ENCODE data around the gene HECTD3.
"Not testable (repeated sequence)": the region's sequence is repeated elsewhere in the genome, so short reads cannot be mapped to it uniquely, and the experiment has no call there.

HECTD3 gene

DNA sequence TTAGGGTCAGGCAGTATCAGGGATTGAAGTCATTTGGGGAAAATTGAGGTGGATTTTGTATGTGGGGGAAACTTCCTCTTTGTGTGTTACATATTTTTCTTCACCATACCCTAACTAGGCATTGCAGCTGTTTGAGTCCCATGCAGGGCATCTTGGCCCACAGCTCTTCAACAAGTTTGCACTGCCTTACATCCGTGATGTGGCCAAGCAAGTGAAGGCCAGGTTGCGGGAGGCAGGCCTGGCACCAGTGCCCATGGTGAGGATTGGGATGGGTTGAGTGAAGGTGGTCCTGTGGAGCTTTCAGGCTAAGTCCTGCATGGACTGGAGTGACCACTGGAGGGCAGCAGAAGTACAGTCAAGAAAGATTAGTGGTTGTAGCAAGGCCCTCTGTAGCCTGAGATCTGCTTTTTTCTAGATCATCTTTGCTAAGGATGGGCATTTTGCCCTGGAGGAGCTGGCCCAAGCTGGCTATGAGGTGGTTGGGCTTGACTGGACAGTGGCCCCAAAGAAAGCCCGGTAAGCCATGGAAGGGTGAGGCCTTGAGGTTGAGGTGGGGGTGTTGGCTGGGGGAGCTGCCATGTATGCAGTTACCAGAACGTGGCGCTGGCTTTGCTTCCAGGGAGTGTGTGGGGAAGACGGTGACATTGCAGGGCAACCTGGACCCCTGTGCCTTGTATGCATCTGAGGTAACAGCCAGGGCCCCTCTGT is 3.4 kb upstream of the HECTD3 start:
- DNase-seq (ENCODE audit: low read depth): peak; percentile 72

DNA sequence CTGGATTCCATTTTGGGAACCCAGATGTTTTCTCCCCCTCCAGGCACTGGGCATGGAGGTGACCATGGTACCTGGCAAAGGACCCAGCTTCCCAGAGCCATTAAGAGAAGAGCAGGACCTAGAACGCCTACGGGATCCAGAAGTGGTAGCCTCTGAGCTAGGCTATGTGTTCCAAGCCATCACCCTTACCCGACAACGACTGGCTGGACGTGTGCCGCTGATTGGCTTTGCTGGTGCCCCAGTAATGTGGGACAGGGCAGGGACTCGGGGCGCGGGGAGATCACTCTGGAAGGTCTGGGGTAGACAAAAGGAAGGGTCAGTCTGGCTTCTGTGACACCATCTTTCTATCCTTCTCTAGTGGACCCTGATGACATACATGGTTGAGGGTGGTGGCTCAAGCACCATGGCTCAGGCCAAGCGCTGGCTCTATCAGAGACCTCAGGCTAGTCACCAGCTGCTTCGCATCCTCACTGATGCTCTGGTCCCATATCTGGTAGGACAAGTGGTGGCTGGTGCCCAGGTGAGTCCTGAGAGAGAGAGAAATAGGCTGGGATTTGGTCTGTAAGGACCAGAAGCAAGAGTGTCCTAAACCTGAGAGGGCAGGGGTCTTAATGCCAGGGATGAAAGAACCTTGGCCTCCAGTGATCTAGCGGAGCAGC is 2.6 kb upstream of the HECTD3 start:
- no peak for DNase-seq (ENCODE audit: low read depth)

DNA sequence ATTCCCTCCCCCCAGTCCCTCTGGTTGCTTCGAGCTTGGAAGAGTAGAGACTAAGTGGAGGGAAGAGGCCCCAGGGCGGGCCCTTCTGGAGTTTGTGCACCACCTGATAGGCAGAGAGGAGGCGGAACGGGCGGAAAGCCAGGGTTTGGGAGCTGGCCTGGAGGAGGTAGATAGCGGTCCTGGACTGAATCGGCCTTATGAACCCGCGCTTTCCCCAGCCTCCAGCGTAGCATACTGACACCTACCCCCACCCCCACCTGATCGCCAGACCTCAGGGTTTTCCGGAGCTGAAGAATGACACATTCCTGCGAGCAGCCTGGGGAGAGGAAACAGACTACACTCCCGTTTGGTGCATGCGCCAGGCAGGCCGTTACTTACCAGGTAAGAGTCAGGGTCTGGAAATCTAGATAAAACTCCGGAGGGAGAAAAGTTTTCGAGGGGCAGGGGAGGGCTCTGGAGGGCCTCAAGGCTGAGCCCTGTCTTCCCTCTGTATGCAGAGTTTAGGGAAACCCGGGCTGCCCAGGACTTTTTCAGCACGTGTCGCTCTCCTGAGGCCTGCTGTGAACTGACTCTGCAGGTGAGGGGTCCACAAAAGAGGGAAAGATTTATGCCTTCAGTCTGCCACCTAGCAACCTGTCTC is 1.6 kb upstream of the HECTD3 start:
- peak; percentile 25 for DNase-seq (ENCODE audit: low read depth)

DNA sequence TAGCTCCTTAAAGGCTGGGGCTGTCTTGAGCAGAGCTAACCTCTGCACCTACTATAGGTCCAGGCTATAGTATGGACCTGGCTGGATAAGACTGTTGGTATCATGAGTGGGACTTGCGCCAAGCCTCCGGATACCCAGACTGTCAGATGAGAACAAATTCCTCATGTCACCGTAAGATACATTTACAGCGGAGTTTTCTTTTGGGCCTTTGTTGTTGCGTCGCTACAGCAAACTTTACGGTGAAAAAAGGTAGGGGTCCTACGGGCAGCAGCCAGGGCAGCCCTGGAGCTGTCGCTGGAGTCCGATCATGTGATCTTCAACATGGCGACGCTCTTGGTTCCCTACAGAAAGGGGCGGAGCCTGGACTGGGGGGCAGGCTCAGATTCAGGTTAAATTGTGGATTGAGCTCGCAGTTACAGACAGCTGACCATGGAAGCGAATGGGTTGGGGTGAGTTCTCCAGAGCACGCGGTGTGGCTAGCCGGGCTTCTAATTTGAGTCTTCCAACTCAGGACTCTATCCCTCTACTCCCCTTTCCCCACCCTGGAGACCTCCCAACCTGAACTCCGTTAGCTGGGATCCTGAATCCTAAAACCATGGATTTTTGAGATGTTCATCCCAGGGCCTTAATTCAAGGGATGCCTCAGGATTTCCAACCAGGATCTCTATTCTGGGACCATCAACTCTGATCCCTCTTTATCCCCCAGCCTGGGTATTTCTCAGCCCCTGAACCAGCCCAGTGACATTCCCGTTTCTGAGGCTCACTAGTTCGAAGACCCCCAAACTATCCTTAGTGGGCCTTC is 914 bp upstream of the HECTD3 start, which contains the start of gene UROD:
Gene UROD, plus strand, starts transcription at position 418 of the 802 bp plus-strand sequence. Its CDS starts 12 bp downstream, at position 430.
- peak; percentile 83 for DNase-seq (ENCODE audit: low read depth)

DNA sequence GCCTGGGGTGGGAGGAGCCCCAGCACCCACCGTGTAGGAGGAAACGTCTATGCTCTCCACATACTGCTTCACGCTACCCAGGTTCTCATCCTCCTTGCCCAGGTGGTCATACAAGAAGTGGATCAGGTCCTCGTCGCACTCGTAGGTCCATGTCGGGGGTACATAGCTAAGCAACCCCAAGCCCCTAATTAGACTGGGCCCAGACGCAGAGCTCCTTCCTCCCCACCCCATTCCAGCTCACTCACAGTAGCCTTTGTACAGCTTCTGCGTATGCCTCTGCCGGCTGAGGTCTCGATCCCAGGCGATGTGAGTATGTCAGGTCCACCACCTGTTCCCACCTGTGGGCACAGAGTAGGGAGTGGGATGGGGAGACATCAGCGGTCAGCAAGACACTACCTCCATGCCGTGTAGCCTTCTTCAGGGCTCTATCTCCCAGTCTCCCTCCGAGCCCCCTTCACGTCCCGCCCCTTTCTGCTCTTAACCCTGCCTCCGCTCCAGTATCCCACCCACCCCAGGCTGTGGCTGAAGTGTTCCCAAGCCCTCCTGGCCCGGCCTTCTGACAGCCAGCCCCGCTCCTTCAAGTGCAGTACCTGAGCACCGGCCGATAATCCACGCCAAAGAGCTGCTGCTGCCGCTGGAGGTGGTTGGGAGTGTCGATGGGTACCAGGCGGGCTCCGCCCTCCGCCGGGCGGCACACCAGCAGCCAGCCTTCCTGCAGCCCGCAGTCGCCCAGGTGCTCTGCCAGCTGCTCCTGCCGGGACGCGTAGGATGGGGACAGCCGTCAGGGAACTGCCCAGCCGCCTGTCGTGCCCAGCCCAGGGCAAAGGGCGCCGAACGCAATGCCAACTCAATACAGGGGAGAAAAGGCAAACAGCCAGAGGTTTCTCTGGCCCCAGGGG is 919 bp downstream of the HECTD3 start:
- no peak for DNase-seq (ENCODE audit: low read depth)

DNA sequence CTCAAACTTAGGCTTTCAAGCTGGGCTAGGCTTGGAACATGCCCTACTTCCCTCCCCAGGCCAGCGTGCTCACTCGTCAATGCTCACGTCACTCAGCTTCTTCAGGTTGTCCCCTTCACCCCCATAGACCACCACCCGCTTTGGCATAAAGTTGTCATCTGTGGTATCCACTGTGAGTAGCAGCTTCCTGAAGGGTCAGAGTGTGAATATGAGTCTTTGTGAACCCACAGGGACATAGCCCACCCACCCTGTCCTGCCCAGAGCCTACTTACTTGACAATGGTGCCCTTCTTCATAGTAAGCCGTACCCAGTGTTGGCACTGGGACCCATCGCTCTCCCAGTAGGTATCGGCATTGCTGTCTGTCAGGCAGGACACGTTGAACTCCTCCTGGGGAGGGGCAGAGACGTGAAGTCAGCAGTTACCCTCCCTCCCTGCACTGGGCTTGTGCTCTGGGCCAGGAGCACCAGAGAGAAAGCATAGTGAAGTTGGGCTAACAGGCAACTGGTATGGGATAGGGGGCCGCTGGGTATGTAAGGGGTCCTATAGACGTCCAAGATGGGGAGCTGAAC is 1.7 kb downstream of the HECTD3 start:
- no peak for DNase-seq (ENCODE audit: low read depth)

DNA sequence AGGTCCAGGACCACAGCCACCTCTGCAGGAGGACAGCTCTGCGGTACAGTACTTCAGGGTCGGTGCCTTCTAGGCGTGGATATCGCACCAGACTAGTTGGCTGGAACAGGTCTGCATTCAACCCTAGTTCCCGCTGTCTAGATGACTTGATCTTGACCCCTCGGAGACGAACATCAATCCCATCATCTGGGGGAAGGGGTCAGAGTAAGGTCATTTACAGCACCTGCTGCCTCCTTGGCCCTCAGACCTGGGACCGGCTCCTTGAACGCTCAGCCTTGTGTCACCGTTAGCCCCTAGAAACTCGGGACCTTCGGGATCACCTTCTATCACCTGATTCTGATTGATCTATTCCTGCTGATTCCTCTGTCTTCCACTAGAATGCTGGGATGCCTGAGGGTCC is 2.6 kb downstream of the HECTD3 start:
- no peak for DNase-seq (ENCODE audit: low read depth)

DNA sequence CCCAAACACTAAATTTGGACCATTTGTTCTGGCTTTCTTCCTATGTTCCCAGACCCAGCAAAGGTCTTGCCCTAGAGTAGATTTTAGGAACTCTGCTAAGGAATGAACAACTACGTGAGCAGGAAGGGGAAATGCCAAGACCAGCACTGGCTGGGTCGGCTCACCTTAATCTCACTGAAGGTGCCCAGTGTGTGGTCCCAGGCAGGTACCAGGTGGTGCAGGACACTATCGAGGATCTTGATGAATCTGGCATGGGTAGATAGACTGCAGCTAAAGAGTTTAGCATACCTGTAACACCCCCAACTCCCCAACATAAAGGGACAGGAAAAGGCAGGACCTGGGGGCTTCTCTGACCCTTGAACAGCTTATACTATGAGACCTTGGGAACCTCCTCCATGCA is 3.0 kb downstream of the HECTD3 start:
- no peak for DNase-seq (ENCODE audit: low read depth)

DNA sequence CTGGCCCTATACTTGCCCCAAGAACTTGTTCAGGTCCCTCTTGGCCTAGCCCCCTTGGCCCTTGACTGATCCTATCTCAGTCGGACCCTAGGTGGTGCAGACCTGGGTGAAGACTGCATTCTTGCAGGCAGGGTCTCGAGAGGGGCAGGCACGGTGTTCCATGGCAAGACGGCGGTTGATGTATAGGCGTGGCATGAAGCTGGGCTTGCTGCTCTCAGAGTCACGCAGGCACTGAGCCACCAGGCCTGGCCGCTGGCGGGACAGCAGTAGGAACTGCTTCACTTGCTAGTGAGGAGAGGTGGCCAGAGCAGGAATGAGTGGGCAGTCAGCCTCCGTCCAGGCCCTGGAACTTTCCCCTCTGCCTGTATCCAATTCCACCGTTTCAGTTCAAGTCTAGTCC is 3.8 kb downstream of the HECTD3 start:
- DNase-seq (ENCODE audit: low read depth): no peak

DNA sequence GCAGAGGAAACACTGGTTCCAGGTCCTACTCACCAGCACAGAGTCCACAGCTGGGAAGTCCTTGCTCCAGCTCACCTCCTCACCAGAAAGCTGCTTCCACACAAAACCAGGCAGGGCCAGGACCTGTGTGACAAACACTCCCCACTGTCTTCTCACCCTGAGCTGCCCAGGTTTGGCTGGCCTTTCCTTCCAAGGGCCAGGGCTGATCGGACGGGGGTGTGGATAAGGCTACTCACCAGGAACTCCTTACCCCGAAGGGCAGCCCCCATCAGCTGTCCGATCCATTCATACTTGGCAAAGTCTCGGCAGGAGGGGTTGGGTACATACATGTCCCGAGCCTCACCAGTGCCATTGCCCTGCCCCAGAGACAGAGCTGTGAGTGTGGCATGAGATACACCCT is 5.4 kb downstream of the HECTD3 start:
- no peak for DNase-seq (ENCODE audit: low read depth)

DNA sequence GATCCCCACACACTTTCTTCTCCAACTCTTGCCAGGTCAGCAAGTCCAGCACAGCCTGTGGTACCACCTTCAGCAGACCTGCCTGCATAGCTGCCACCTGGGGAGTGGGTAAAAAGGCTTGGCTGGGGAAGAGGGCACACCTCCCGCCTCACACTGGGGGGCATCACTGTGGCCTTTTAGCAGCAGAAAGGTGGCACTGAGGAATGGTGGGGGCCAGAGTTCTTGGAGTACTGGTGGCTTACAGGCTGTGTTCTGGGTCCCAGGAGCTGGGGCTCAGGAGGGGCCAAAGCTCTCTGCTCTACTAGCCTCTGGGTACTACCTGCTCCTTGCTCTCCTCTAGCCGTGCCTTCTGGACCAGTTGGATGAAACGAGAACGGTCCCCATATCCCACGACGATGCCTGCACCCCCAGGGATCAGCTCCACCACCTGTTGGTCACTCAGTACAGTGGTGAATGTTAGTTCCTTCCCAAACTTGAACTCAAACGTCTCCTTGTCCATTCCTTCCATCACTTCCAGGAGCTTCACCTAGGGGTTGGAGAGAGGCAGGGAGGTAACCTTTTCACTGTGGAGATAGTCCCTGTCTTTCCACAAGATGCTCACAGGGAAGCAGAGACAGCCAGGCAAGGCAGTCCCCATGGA is 6.7 kb downstream of the HECTD3 start:
- DNase-seq (ENCODE audit: low read depth): no peak

DNA sequence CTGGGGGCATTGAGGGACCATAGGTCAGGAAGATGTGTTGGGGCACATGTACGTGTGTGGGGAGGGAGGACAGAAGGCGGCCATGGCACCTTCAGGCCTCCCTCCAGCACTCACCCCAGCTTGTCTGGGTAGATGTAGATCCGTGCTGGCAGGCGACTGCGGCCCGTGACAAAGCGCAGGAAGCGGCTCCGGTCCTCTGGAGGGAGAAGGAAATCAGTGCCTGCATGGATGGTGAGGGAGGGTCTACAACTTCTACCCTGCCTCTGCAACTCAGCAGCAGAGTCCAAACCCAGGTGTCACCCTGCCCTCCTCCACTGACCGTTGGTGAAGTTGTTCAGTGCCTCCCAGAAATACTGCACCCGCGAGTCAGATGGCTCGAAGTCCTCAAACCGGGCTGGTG is 7.4 kb downstream of the HECTD3 start:
- DNase-seq (ENCODE audit: low read depth): no peak

DNA sequence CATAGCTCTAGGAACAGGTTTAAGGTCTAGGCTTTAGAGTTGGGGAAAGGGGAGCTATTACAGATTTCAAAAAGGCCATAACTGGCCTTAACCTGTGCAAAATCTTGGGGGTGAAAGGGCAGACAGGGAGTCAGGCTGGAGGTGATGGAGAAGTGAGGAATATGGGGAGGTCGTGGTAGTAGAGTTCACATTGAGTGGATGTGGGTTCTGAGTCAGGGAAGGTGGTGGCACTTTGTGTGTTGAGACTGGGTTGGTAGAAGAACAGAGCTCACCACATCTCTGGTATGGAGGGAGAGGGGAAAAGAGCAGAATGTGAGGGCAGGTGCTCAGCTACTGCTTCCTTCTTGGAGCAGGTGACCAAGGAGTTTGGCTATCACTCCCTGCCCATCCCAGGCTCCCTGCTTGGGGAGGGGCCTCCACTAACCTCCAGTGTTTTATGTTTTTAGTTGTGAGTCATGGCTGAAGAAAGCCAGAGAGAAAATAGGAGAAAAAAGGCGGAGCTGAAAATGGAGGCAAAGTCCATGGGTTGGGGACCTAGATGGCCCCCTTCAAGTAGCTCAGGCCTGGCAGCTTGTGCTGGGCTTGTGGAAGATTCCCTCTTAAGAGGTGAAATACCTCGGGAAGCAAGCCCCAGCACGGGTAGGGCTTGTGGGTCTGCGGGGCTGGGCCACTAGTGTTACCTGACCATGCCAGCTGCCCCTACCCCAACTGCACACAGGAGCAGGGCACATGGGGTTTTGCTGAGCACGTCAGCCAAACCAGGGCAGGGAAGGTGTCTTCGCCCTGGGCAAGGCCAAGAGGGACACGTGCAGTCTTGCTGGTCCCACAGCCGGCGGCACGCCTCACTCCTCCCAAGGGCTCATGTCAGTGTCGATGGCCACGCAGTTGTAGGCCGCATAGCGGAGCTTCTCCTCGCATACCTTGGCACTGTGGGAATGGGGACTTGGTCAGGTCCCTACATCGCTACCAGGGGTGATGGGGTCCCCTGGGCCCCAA is 8.2 kb downstream of the HECTD3 start:
- no peak for DNase-seq (ENCODE audit: low read depth)

DNA sequence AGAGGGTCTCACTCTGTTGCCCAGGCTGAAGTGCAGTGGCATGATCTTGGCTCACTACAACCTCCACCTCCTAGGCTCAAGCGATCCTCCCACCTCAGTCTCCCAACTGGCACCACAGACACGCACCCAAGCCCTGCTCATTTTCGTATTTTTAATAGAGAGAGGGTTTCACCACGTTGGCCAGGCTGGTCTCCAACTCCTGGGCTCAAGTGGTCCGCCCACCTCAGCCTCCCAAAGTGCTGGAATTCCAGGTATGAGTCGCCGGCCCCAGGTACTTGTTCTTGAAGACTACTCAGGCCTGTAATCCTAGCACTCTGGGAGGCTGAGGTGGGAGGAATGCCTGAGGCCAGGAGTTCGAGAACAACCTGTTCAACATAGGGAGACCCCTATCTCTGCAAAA is 9.5 kb downstream of the HECTD3 start:
- not testable (repeated sequence) for DNase-seq (ENCODE audit: low read depth)

DNA sequence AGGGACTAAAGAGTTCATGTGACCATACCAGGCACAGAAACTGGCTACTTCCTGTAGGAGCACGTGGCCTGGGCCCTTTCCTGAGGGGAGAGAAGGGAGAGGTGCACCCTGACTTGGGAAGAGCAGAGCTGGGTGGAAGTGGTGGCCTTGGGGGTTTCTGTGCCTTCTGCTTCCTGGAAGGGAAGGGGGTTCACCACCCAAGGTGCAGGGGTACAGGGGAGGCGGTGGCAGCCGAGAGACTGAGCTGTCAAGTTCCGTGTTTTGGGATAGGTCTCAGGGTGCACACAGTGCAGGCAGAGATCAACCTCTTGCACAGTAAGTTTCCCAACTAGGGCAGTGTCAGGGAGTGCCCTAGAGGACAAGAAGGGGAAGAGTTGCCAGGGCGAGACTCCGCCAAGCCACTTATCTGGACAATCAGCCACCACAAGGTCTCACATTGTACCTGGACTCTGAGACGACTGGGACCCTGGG is 10.1 kb downstream of the HECTD3 start:
- DNase-seq (ENCODE audit: low read depth): no peak

DNA sequence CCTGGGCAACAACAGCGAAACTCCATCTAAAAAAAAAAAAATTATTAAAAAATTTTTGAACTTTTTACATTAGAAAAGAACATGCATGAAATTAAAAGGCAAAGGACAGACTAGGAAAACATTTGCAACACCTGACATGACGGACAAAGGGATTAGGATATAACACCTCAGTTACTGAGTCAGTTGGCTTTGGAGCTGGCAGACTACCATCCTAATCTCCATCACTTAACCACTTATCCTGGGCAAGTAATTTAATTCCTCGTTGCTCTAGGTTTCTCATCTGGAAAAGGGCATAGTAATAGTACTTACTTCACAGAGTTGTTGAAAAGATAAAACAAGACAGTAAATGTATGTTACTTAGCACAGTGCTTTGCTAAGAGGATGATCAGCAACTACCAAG is 11.9 kb downstream of the HECTD3 start:
- DNase-seq (ENCODE audit: low read depth): no peak

DNA sequence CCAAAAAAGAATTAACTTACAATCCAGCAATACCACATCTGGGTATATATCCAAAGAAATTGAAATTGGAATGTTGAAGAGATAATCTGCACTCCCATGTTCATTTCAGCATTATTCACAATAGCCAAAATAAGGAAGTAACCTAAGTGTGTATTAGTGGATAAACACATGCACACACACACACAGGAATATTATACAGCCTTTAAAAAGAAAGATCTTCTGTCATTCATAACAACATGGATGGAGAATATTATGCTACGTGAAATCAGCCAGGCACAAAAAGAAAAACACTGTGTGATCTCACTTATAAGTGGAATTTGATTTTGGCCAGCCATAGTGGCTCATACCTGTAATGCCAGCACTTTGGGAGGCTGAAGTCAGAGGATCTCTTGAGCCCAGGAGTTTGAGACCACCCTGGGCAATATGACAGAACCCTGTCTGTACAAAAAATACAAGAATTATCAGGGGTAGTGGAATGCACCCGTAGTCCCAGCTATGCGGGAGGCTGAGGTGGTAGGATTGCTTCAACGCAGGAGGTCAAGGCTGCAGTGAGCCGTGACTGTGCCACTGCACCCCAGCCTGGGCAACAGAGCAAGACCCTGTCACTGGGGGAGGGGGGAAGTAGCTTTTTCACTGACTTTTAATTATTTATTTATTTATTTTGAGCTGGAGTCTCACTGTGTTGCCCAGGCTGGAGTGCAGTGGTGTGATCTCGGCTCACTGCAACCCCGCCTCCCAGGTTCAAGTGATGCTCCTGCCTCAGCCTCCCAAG is 15.5 kb downstream of the HECTD3 start:
- DNase-seq (ENCODE audit: low read depth): no peak

DNA sequence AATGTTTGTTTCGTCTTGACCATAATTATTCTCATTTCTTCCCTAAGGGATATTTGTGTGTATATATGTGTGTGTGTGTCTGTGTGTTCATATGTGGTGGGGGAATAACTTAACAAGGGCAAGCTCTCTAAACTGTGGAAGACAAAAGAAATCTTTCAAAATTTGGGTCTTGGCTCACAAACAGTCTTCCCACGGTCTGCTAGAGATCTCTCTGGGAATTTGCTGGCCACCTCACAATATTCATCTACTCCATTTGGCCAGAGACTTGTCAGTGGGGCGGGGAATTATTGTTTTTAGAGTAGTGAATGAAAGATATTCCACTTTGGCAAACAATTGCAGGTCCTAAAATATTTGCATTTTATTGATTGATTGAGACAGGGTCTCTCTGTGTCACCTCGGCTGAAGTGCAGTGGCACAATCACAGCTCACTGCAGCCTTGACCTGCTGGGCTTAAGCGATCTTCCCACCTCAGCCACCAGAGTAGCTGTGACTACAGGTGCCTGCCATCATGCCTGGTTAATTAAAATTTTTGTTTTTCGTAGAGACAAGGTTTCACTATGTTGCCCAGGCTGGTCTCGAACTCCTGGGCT is 16.7 kb downstream of the HECTD3 start:
- DNase-seq (ENCODE audit: low read depth): no peak

Measured in stimulated activated CD4-positive, alpha-beta T cell treated with anti-CD3 and anti-CD28 coated beads, Interleukin-2, amount 100 ng/mL, for 4 hours (primary cell).